ENCODE measurements around the gene CMTM4.

CMTM4 gene

DNA sequence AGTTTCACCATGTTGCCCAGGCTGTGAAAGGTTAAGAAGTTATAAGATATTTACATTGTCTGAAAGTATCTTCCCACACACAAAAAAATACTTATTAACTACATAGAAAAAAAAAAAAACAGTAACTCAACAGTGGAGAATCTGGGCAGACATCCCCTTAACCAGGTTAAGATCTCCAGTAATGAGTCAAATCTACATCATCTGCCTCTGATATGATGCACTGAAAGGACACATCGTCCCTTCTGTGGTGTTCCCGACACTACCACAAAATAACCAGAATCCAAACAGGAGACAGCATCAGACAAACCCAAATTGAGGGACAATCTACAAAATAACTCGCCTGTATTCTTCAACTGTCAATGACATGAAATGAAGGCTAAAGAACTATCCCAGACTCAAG lies 40.0 kb downstream of the CMTM4 start:
- Histone ChIP-seq H3K27me3 (ENCODE audit: insufficient read depth, low read depth) (no peaks in the 10 kb centered on the region), H3K4me1 (ENCODE audit: low read depth, poor library complexity, severe bottlenecking) (peaks cover 16% of the 10 kb centered on the region), H3K79me2 (ENCODE audit: insufficient read depth, low read depth) (no peaks in the 10 kb centered on the region), H3K9ac (no peak overlapping the region), H2AFZ (ENCODE audit: low read depth) (no peak overlapping the region), H3K4me2 (no peak overlapping the region), H3K36me3 (ENCODE audit: insufficient read depth) (no peaks in the 10 kb centered on the region), H3K4me3 (IDR thresholded peaks at IDR 0.05; ENCODE audit: insufficient read depth, low read depth, low read length) (no peak overlapping the region), H4K20me1 (ENCODE audit: insufficient read depth) (no peaks in the 10 kb centered on the region), H3K27ac (no peak overlapping the region)
- TF ChIP-seq CTCF (conservative IDR thresholded peaks at IDR 0.05; ENCODE audit: low read depth, low read length) = no peak

- H3K4me2 ChIP-seq = peak overlapping the region; percentile 45; the same call in 1 of the 2 replicates
- no peak overlapping the region for H3K9ac ChIP-seq
- no peaks in the 10 kb centered on the region for H4K20me1 ChIP-seq (ENCODE audit: insufficient read depth)
- H3K27ac ChIP-seq = 0 out of 2 replicates have a peak overlapping the region, but pooled peaks have one; percentile 33
- H2AFZ ChIP-seq (ENCODE audit: low read depth) = no peak overlapping the region
- no peak for TF ChIP-seq CTCF (conservative IDR thresholded peaks at IDR 0.05; ENCODE audit: low read depth, low read length)
- H3K79me2 ChIP-seq (ENCODE audit: insufficient read depth, low read depth) = no peaks in the 10 kb centered on the region
- H3K27me3 ChIP-seq (ENCODE audit: insufficient read depth, low read depth) = no peaks in the 10 kb centered on the region
- H3K4me3 ChIP-seq (IDR thresholded peaks at IDR 0.05; ENCODE audit: insufficient read depth, low read depth, low read length) = no peak overlapping the region
- H3K36me3 ChIP-seq (ENCODE audit: insufficient read depth) = no peaks in the 10 kb centered on the region
- peaks cover 29% of the 10 kb centered on the region for H3K4me1 ChIP-seq (ENCODE audit: low read depth, poor library complexity, severe bottlenecking)
These were observed 42.8 kb downstream of the CMTM4 start for GRCh38 chr16:66653581-66654350.

GRCh38 chr16:66652661-66653360 lies 43.7 kb downstream of the CMTM4 start:
- H2AFZ ChIP-seq (ENCODE audit: low read depth) = peak overlapping the region; percentile 34; the same call in 1 of the 2 replicates
- no peak overlapping the region for H3K9ac ChIP-seq
- no peak overlapping the region for H3K4me3 ChIP-seq (IDR thresholded peaks at IDR 0.05; ENCODE audit: insufficient read depth, low read depth, low read length)
- peak overlapping the region; percentile 33; the same call in 1 of the 2 replicates for H3K27ac ChIP-seq
- H3K79me2 ChIP-seq (ENCODE audit: insufficient read depth, low read depth) = no peaks in the 10 kb centered on the region
- H4K20me1 ChIP-seq (ENCODE audit: insufficient read depth) = no peaks in the 10 kb centered on the region
- peak overlapping the region; percentile 45; the same call in 1 of the 2 replicates for H3K4me2 ChIP-seq
- no peak for TF ChIP-seq CTCF (conservative IDR thresholded peaks at IDR 0.05; ENCODE audit: low read depth, low read length)
- peaks cover 29% of the 10 kb centered on the region for H3K4me1 ChIP-seq (ENCODE audit: low read depth, poor library complexity, severe bottlenecking)
- no peaks in the 10 kb centered on the region for H3K36me3 ChIP-seq (ENCODE audit: insufficient read depth)
- H3K27me3 ChIP-seq (ENCODE audit: insufficient read depth, low read depth) = no peaks in the 10 kb centered on the region

- no peak overlapping the region for H3K27ac ChIP-seq
- no peaks in the 10 kb centered on the region for H3K36me3 ChIP-seq (ENCODE audit: insufficient read depth)
- H3K9ac ChIP-seq = no peak overlapping the region
- no peaks in the 10 kb centered on the region for H4K20me1 ChIP-seq (ENCODE audit: insufficient read depth)
- no peak overlapping the region for H3K4me3 ChIP-seq (IDR thresholded peaks at IDR 0.05; ENCODE audit: insufficient read depth, low read depth, low read length)
- H3K4me2 ChIP-seq = no peak overlapping the region
- no peaks in the 10 kb centered on the region for H3K79me2 ChIP-seq (ENCODE audit: insufficient read depth, low read depth)
- no peak for TF ChIP-seq CTCF (conservative IDR thresholded peaks at IDR 0.05; ENCODE audit: low read depth, low read length)
- H3K4me1 ChIP-seq (ENCODE audit: low read depth, poor library complexity, severe bottlenecking) = peaks cover 29% of the 10 kb centered on the region
- H3K27me3 ChIP-seq (ENCODE audit: insufficient read depth, low read depth) = no peaks in the 10 kb centered on the region
- no peak overlapping the region for H2AFZ ChIP-seq (ENCODE audit: low read depth)
These were observed 44.6 kb downstream of the CMTM4 start for GRCh38 chr16:66651965-66652364.
